DOHH2 (cell line): ENCODE data around the gene SPAG6.

ENCODE experiments used
- EZH2phosphoT487 ChIP-seq: fragments of 200-600 bp; sonication (generic); IDR thresholded peaks from 2 replicates; pipeline ENCODE4 v1.6.1; 2017; ENCODE audit warnings: borderline replicate concordance, mild to moderate bottlenecking, antibody characterized with exemption, low read length, moderate library complexity, mixed read lengths
- TF ChIP-seq, protein P1 (sequence below): fragments of 200-600 bp; sonication (generic); IDR thresholded peaks from one replicate; pipeline ENCODE4 v1.5.1; 2014; ENCODE audit warnings: antibody characterized with exemption, mild to moderate bottlenecking, low read depth, low read length; ENCODE audit not compliant: poor library complexity, severe bottlenecking

GRCh38 chr10:22379059-22379458 lies 33.8 kb downstream of the SPAG6 start:
- TF ChIP-seq, protein P1, sequence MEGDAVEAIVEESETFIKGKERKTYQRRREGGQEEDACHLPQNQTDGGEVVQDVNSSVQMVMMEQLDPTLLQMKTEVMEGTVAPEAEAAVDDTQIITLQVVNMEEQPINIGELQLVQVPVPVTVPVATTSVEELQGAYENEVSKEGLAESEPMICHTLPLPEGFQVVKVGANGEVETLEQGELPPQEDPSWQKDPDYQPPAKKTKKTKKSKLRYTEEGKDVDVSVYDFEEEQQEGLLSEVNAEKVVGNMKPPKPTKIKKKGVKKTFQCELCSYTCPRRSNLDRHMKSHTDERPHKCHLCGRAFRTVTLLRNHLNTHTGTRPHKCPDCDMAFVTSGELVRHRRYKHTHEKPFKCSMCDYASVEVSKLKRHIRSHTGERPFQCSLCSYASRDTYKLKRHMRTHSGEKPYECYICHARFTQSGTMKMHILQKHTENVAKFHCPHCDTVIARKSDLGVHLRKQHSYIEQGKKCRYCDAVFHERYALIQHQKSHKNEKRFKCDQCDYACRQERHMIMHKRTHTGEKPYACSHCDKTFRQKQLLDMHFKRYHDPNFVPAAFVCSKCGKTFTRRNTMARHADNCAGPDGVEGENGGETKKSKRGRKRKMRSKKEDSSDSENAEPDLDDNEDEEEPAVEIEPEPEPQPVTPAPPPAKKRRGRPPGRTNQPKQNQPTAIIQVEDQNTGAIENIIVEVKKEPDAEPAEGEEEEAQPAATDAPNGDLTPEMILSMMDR, result no peak
- TF ChIP-seq EZH2phosphoT487, result no peak
